ENCODE data around the gene ANXA5.

Gene ANXA5

GRCh38 chr4:121655320-121656268 lies 41.2 kb downstream of the ANXA5 start:
- H3K4me3 ChIP-seq (ENCODE audit: low read length), result no peak overlapping the region
- no peak for TF ChIP-seq ZNF274 (IDR thresholded peaks at IDR 0.05; ENCODE audit: low read depth, low read length)

GRCh38 chr4:121654738-121655137 lies 42.0 kb downstream of the ANXA5 start:
- no peak for TF ChIP-seq ZNF274 (IDR thresholded peaks at IDR 0.05; ENCODE audit: low read depth, low read length)
- H3K4me3 ChIP-seq (ENCODE audit: low read length), result no peak overlapping the region

DNA sequence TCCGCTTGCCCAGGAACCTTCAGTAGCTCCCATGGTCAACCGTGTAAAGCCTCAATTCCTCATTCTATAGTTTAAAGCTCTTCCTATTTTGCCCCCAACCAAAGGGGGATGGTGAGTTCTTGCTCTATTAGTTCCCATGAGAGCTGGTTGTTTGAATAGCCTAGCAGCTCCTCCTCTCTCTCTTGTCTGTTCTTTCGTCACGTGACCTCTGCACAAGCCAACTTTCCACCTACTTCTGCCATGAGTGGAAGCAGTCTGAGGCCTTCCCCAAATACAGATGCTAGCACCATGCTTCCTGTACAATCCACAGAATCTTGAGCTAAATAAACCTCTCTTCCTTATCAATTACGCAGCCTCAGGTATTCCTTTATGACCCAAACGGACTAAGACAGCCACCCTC lies 42.8 kb downstream of the ANXA5 start:
- TF ChIP-seq ZNF274 (IDR thresholded peaks at IDR 0.05; ENCODE audit: low read depth, low read length), result no peak
- H3K4me3 ChIP-seq (ENCODE audit: low read length), result no peak overlapping the region

GRCh38 chr4:121653214-121653613 lies 43.6 kb downstream of the ANXA5 start:
- TF ChIP-seq ZNF274 (IDR thresholded peaks at IDR 0.05; ENCODE audit: low read depth, low read length), result no peak
- no peak overlapping the region for H3K4me3 ChIP-seq (ENCODE audit: low read length)

DNA sequence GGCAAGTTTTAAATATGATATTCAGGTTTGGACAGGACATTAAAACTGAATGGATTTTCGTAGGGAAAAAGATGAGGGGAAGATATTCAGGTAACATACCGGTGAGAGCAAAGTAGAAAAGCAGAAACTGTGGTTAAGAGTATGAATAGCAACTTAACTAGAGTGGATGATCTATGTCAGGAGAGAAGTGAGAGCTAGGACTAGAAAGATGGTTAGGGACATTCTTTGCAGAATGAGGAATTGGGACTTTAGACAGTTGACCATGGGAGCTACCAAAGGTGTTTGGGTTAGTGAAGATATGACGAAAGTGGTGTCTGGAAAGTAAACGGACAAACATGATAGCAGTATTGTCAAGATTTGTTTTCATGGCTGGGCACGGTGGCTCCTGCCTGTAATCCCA lies 45.2 kb downstream of the ANXA5 start:
- no peak overlapping the region for H3K4me3 ChIP-seq (ENCODE audit: low read length)
- TF ChIP-seq ZNF274 (IDR thresholded peaks at IDR 0.05; ENCODE audit: low read depth, low read length), result no peak

DNA sequence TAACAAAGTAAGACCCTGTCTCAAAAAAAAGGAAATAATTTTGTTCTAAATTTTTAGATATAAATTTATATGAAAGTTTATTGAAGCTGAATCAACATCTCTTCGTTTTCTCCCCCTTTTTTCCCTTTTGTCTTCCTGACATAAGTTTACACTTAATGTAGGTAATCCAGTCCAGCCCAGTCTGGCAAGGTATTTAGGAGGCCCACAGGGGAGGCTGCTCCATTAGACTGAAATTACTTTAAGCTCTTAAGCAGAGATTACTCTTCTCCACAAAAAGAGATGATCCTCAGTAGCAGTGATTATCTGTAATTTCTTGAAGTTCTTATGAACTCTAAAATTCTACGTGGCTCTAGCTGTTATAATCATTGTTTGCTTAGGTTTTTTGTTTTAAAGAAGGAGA lies 46.0 kb downstream of the ANXA5 start:
- no peak overlapping the region for H3K4me3 ChIP-seq (ENCODE audit: low read length)
- TF ChIP-seq ZNF274 (IDR thresholded peaks at IDR 0.05; ENCODE audit: low read depth, low read length), result no peak

- no peak for TF ChIP-seq ZNF274 (IDR thresholded peaks at IDR 0.05; ENCODE audit: low read depth, low read length)
- no peak overlapping the region for H3K4me3 ChIP-seq (ENCODE audit: low read length)
These were observed 48.3 kb downstream of the ANXA5 start for GRCh38 chr4:121648516-121648915.

DNA sequence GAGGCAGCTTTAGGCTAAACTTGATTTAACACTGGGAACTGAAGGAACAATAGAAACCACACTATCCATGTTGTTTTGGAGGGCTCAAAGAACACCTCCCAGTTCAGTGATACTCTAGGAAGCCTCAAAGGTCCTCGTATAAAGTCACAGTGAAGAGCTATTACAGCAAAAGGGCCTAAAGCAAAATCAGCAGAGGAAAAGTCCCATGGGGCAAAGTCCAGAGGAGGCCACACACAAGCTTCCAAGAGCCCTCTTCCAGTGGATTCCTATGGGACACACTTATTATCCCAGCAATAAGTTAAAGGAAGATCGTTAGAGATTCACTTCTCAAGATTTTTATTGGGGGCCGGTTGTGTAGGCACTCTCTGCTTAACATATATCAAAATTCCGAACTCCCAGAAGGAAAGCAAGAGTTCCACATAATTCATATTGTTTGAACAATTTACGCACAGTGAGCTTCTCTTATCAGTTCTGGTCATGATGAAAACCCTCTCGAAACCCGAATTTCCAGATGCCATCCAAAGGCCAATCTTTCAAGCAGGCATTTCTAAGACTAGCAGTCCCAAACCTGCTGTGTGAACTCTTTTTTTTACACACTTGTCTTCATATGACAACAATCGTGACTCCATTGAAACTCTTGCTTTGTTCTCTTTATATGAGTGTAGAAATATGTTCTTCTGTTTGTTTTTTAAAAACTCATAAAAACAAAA lies 53.7 kb downstream of the ANXA5 start:
- no peak for TF ChIP-seq ZNF274 (IDR thresholded peaks at IDR 0.05; ENCODE audit: low read depth, low read length)
- no peak overlapping the region for H3K4me3 ChIP-seq (ENCODE audit: low read length)

DNA sequence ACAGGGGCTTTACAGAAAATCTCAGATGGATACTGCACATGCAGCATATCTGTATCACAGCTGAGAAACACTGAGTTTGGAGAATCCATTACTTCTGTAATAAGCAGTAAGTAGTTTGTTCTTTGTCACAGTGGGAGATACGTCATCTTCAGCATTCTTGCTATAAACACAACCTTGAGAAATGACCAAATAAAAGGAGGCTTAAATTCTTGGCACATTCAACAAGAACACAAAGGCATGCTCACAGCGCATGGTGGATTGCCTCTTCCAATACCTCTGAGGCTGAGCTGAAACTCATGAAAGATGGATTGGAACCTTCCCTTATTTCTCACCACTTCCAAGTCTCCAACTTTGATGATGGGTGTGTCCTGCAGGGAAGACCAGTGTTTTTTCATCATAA lies 54.5 kb downstream of the ANXA5 start:
- H3K4me3 ChIP-seq (ENCODE audit: low read length), result no peak overlapping the region
- no peak for TF ChIP-seq ZNF274 (IDR thresholded peaks at IDR 0.05; ENCODE audit: low read depth, low read length)

GRCh38 chr4:121633653-121634052 lies 63.1 kb downstream of the ANXA5 start:
- TF ChIP-seq ZNF274 (IDR thresholded peaks at IDR 0.05; ENCODE audit: low read depth, low read length), result no peak

GRCh38 chr4:121632636-121633035 lies 64.1 kb downstream of the ANXA5 start:
- TF ChIP-seq ZNF274 (IDR thresholded peaks at IDR 0.05; ENCODE audit: low read depth, low read length), result no peak
- no peak overlapping the region for H3K4me3 ChIP-seq (ENCODE audit: low read length)

More at GRCh38 chr4:121633653-121634052, 63.1 kb downstream of the ANXA5 start:
- H3K4me3 ChIP-seq (ENCODE audit: low read length), result no peak overlapping the region
